GM21723 (cell line): ENCODE measurements around the gene PAEP.
"Not testable (repeated sequence)": the region's sequence is repeated elsewhere in the genome, so short reads cannot be mapped to it uniquely, and the experiment has no call there.

ENCODE experiments used
- ATAC-seq: cut with Tn5 transposase; IDR thresholded peaks from one replicate; pipeline ENCODE4 v1.9.1; 2021; ENCODE audit warnings: mild to moderate bottlenecking, moderate library complexity; ENCODE audit not compliant: unreplicated experiment

The PAEP gene

DNA sequence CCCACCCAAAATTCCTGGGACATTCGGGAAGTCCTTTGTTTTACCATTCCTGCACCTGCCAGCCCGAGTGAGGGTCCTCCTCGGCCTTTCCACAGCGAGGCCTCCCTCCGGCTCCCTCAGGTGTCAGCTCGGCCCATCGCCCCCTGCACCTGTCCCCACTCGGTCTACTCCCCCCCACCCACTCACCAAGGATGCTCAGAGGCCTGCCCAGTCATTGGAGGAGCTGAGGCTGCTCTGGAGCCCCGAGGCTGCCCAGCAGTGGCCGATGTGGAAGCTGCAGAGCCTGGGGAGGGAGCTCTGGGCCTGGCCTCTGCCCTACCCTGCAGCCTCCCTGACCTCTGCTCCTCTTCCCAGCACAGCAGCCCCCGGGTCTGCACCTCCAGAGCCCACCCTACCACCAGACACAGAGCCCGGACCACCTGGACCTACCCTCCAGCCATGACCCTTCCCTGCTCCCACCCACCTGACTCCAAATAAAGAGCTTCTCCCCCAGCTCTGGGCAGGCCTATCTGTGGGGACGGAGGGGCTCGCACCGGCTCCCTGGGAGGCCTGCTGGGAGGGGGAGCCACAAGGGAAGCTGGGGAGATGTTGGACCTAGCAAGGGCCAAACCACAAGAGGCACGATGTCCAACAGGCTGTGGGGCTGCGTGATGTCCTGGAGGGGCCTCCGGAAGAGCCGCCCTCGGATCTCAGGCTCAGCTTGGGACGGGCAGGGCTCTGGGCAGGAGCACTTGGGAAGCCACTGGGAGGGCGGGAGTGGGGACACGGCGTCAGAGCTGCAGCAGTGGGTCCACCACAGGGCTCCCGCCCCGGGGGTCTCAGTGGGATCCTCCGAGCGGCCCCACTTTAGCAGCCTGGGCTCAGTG is 11.8 kb upstream of the PAEP start:
- ATAC-seq = not testable (repeated sequence)

DNA sequence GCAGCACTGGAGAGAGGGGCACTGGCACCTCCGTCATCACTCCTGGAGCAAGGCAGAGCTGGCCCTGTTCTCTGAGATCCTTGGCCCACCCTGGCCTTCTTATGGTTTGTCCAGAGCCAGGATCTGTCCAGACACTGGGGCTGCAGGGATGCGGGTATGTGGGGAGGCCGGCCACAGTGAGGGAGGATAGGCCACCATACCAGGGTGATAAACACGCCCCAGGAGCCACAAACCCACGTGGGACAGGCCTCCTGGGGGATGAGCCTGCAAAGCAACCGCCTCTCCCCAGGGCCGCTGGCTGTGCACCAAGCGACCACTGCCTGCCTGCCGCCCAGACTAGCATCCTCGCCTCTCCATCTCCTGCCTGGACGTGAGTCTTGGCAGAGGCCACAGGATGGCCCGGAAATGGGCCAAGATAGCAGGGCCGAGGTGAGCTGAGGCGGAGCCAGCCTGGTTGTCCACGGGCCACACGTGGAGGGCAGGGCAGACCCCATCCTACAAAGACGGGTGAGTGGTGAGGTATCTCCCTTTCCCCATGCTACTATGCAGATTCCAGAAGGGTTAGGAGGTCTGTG is 11.1 kb upstream of the PAEP start:
- no peak for ATAC-seq

DNA sequence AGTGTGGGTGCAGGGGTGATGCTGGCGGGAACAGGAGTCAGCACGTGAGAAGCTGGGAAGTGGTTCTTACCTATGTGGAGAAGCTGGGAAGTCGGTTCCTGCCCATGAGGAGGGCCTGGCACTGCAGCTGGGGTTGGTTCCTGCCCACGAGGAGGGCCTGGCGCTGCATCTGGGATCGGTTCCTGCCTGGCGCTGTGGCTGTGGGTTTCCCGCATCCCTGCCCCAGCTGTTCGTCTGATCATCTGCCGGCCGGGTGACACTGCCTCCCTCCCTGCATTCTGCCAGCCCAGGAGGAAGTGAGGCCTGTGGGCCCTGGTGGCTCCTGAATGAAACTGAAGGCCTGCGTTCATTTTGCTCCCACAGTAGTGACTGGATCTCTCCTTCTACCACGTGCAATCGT is 10.5 kb upstream of the PAEP start:
- no peak for ATAC-seq

DNA sequence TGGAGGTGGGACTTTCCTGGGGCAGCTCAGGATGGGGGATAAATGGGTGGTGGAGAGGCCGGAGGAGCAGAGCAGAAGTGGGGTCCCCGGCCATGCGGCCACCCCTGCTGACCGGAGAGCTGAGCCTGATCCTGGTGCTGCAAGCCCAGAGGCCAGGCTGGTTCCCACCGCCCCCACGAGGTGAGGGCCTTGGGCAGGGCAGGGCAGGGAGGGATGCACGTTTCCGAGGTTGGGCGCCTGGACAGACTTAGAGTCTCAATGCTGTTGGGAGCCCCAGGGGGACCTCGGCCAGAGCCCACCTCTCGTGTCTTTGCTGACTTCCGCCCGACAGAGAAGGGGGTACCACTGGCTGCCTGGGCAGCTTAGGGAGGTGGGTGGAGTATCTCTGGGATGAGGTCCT is 10.1 kb upstream of the PAEP start:
- no peak for ATAC-seq

DNA sequence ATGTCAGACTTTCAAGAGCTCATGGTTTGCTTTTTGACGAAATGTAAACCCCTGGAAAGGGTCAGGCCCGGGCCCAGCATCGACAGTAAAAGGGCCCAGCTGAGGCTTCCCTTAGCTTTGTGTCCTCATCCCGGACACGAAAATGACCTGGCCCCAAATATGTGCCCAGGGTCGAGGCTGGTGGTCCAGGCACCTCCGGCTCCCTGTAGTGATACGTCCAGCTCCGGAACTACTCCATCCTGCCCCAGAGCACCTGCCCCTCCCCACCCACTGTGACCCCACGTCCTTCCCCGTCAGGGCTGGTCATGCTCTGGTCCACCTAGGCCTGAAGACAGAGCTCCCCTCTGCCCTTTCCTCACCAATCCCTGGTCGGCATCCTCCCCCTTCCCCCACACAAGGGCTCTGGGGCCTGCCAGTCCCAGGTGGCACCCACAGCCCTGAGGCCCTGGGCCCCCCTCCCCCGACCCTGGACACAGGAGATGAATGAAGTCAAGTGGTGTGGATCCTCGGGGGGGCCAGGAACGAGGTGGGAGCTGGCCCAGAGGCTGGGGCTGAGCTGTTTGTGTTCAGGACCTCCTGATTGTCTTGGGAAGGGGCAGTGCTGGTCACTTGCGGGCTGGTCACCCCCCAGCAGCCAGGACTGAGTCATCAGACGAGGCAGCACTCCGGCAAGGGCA is 9.4 kb upstream of the PAEP start:
- ATAC-seq = no peak

DNA sequence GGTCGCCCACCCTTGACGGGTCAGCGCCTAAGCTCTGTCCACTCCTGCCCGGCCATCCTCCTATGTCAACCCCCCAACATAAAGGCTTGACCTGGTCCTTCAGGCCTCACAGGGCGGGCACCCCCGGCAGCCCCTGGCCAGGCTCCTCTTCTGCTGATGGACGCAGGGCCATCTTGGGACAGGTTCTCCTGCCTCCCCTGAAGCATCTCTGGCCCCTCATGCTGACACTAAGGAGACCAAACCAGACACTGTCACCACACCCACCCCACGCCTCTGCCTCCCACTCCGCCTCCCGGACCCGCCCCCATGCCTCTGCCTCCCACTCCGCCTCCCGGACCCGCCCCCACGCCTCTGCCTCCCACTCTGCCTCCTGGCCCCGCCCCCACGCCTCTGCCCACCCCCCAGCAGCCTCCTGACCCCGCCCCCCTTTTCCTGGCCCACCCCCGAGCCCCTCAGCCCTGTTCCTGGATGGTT is 8.8 kb upstream of the PAEP start:
- ATAC-seq = no peak

DNA sequence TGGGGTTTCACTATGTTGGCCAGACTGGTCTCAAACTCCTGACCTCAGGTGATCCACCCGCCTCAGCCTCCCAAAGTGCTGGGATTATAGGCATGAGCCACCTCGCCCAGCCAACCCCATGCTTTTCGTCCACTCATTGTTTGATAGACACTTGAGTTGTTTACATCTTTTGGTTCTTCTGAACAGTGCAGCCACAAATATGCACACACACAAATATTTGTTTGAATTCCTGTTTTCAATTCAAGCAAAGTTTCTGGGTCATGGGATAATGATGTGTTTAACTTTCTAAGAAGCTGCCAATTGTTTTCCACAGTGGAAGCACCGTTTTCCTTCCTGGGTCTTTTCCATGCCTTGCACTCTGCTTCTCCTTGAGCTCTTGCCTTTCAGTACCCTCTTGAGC is 6.8 kb upstream of the PAEP start:
- ATAC-seq = no peak

DNA sequence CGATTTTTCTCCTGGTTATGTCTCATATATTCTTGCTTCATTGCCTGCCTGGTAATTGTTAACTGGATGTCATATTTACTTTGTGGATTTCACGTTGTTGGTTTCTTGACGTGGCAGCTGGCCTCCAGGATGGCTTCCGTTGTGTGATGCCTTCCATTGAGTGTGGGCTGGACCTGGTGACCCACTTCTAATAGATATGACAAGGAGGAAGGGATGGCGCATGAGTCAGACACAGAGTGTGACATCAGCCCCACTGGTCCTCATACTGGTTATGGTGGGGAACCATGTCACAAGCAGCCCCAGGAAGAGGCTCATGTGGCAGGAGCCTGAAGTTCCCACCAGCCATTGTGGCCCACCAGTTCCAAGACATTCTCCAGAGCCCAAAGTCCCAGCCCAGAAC is 6.4 kb upstream of the PAEP start:
- ATAC-seq = no peak

DNA sequence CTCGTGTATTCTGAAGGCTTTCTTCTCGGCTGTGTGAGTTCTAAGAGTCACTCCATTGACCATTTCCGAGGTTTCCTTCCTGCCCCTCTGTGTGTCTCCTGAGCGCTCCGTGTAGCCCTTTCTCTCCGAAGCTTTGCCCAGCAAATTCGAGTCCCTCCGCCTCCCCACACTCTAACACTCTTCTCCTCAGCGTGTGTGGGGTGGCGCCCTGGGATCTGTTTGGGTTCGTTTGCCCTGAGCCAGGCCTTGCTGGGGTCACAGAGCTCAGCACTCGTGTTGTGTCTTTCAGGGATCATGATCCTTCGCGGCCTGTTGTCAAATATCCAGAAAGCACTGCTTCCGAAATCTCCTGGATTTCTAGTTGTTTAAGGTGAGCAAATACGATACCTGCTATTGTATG is 5.6 kb upstream of the PAEP start:
- ATAC-seq = no peak

DNA sequence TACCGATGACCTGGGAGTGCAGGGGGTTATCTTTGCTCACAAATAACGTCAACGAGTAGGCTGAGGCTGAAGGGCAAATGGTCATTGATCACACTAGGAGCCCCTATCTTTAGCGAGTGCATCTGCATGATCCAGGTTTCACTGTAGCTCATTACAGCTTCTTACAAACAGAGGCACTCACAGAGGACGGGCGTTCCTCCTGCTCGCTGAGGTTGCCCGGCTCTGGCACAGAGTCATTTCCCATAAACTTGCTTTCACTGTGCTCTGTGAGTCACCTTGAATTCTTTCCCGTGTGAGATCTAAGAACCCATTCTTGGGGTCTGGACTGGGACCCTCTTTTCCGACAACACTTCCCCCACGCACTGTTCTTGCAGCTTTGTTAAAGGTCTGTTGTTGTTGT is 1.9 kb upstream of the PAEP start:
- no peak for ATAC-seq

DNA sequence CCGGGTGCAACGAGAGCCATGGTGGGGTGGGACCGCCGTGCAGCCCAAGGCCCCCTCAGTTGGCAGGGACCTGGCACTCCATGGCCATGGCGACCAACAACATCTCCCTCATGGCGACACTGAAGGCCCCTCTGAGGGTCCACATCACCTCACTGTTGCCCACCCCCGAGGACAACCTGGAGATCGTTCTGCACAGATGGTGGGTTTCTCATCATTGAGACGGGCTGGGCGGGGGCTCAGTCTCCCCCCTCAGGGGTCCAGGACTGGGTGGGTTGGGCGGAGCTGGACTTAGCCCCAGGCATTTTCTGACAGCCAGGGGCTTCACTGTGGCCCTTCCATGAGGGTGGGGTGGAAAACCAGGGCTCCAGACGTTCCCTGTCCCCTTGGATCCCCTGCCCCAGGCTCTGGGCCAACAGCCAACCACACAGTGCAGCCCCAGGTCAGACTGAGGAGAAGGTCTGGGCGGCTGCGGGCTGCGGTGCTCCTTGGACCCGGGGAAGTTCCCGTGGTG is 734 bp downstream of the PAEP start:
- no peak for ATAC-seq

DNA sequence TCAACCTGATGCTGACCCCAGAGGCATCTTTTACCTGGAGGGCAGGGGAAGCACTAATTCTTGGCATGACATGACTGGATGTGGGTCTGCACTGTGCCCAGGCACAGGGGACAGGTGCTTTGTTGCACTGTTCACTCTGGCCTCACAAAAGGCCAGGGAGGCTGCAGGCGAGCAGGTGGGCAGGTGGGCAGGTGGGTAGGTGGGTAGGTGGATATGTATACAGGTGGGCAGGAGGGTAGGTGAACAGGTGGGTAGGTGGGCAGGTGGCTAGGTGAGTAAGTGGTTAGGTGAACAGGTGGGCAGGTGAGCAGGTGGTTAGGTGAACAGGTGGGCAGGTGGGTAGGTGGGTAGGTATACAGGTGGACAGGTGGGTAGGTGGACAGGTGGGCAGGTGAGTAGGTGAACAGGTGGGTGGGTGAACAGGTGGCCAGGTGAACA is 1.5 kb downstream of the PAEP start:
- no peak for ATAC-seq

DNA sequence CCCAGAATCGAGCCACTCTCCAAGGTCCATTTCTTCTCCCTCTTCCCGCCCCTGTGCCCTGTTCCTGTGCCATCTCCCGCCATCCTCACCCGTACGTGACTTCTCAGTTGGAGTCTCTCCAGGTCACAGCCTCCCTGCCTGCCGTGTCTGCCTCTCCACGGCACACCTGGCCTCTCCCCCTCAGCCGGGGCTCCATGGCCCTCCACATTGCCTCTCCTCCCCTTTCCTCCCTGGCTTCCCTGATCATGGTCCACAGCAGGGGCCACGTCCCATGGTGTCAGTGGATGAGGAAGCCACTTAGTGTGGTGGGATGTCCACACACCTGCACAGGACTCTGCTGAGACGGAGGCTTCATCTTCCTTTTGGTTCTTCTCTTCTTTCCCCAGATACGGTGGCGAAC is 2.3 kb downstream of the PAEP start:
- no peak for ATAC-seq

DNA sequence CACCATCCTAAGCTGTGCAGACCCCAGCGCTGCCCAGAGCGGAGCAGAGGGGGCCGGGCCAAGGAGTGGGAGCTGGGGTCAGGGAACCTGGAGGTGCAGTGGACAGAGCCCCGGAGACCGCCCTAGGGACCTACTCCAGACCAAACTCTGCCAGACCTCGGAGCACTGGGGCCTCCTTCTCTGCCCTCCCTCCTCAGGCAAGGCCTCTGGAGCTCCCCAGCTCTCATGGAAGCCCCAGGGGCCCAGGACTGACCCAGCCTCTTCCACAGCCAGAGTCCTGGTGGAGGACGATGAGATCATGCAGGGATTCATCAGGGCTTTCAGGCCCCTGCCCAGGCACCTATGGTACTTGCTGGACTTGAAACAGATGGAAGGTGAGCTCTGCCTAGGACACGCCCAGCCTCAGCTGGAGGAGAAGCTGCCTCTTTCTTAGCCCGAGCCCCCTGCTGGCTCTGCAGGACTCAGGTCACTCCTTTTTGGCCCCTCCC is 3.6 kb downstream of the PAEP start:
- no peak for ATAC-seq

DNA sequence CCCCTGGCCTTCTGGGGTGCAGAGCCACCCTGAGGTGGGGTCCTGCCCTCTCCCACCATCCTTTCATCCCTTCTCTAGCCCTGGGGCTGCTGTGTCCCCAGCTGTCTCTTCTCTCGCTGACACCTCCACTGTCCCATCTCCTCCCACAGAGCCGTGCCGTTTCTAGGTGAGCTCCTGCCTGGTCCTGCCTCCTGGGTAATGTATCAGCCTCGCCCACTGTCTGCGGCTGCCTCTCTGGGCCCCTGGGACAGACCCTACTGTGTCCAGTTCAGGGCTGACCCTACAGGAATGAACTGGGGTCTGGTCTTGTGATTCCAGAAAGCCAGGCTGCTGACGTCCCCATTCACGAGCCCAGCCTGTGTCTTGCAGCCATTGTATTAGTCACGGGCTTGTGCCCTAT is 4.1 kb downstream of the PAEP start:
- no peak for ATAC-seq

DNA sequence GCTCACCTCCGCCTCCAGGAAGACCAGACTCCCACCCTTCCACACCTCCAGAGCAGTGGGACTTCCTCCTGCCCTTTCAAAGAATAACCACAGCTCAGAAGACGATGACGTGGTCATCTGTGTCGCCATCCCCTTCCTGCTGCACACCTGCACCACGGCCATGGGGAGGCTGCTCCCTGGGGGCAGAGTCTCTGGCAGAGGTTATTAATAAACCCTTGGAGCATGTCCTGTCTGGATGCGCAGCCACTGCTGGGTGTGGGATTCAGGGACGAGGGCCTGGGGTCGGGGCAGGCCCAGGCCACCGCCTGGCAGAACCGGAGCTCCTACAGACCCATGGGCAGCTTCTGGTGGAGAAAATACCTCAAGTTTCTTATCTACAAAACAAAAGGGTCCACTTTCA is 5.0 kb downstream of the PAEP start:
- ATAC-seq = no peak

DNA sequence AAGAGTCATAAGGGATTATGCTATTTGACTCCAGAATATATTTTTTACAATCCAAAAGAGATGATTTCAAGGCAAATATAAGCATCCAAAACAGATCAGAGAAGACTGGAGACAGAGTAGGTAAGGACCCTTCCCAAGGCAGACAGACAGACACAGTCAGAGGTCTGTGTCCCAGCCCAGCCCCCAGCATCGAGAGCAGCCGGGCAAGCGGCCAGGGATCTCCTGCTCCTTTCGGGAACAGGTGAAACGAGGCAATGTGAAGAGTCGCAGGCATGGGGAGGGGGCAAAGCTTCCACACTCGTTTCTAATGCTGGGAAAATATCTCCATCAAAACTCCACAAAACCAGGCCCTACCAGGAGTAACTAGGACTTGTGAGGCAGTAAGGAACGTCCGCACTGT is 5.8 kb downstream of the PAEP start:
- no peak for ATAC-seq

DNA sequence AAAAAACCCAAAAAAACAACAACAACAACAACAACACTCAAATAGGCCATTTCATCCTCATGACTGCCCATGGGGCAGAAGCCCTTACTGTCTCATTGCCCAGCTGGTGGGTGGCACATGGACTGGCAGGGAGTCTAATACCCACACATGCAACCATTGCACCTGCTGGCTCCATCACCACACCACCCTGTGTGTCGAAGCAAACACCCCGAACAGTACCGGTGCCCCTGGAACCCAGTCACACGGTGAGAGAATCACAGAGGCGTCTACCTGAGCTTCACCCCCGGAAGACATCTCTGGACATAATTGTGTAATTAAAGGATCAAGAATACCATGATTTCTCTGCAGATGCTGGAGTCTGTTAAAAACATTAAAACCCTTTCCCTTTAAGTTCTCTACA is 6.5 kb downstream of the PAEP start:
- no peak for ATAC-seq

DNA sequence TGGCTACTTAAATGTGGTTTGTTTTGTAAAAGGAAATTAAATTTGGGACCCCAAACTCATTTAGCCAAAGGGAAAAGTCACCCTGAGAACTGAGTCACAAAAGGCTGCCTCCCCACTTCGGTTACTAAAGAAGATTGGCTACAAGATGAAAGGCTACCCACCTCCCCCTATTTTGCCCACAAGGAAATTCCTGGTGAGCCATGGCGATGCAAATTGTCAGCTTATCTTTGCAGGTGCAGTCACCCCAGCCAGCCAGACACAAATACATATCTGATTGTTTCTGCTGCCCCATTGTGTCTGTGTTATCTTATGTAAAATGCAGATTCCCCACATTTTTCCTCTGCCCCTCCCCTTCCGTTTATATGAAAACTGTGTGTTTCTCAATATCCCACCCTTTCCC is 8.9 kb downstream of the PAEP start:
- no peak for ATAC-seq

DNA sequence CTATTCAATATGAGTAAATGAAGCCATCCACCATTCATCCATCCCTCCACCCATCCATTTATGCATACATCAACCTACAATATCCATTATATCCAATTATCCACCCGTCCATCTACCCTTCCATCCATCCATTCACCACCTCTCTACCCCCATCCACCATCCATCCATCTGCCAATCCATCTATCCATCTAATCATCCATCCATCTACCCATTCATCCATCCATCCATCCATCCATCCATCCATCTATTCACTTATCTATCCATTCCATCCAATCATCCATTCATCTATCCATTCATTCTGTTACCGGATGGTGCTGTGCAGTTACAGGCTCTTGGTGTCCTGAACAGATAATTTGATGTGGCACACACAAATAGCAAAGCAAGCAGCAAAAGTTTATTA is 10.7 kb downstream of the PAEP start:
- no peak for ATAC-seq

DNA sequence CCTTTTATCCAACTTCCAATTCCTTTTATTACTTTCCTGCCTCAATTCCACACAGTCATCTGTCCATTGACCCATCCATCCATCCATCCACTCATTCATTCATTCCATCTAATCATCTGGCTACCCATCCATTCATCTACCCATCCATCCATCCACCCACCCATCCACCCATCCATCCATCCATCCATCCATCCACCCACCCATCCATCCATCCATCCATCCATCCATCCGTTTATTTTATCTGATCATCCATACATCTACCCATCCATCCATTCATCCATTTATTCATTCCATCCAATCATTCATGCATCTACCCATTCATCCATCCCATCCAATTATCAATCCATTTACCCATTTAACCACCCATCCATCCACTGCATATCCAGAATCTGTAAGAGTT is 11.6 kb downstream of the PAEP start:
- ATAC-seq = no peak

DNA sequence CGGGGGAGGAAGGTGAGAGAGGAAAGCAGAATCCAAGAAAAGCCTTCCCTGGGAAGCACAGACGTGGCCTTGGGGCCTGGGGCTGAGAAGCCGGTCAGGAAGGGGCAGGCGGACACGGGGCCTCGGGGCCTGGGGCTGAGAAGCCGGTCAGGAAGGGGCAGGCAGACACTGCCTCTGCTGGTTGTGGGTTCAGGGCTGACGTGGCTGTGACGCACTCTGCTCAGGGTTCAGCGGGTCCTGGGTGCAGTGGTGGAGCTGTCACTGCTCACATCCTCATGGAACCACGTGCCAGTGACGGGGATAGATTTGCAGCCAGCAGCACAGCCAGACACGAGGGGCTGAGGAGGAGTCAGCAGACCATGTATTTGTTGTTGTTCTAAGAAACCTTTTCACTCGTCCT is 12.8 kb downstream of the PAEP start:
- no peak for ATAC-seq
